GM04503 (cell line): ENCODE data around the gene PIK3C2G.

Experiments used
- DNase-seq: peaks from one replicate; pipeline ENCODE4 v3.0.0-alpha.2; 2012; ENCODE audit warnings: low read depth

The PIK3C2G gene

GRCh38 chr12:18270958-18271460 is 9.7 kb downstream of the PIK3C2G start:
- DNase-seq, result no peak

- DNase-seq, result no peak
Observed at GRCh38 chr12:18275981-18276380, 14.7 kb downstream of the PIK3C2G start.

GRCh38 chr12:18277196-18277595 is 15.9 kb downstream of the PIK3C2G start:
- DNase-seq, result no peak

- no peak for DNase-seq
Observed at GRCh38 chr12:18280728-18281127, 19.4 kb downstream of the PIK3C2G start.

- DNase-seq, result no peak
Observed at GRCh38 chr12:18281941-18282340, 20.6 kb downstream of the PIK3C2G start.

GRCh38 chr12:18283831-18284230 is 22.5 kb downstream of the PIK3C2G start:
- DNase-seq, result no peak

GRCh38 chr12:18284386-18284785 is 23.1 kb downstream of the PIK3C2G start:
- DNase-seq, result no peak

- no peak for DNase-seq
Observed at GRCh38 chr12:18285161-18285560, 23.8 kb downstream of the PIK3C2G start.

- no peak for DNase-seq
Observed at GRCh38 chr12:18290386-18290785, 29.1 kb downstream of the PIK3C2G start.

GRCh38 chr12:18294889-18295288 is 33.6 kb downstream of the PIK3C2G start:
- DNase-seq, result no peak

GRCh38 chr12:18296201-18296908 is 35.0 kb downstream of the PIK3C2G start:
- no peak for DNase-seq

GRCh38 chr12:18296909-18297280 is 35.6 kb downstream of the PIK3C2G start:
- DNase-seq, result no peak

GRCh38 chr12:18297902-18298301 is 36.6 kb downstream of the PIK3C2G start:
- DNase-seq, result no peak

GRCh38 chr12:18302809-18303430 is 41.6 kb downstream of the PIK3C2G start:
- no peak for DNase-seq

GRCh38 chr12:18304609-18305008 is 43.3 kb downstream of the PIK3C2G start:
- no peak for DNase-seq

GRCh38 chr12:18306311-18306710 is 45.0 kb downstream of the PIK3C2G start:
- no peak for DNase-seq

- no peak for DNase-seq
Observed at GRCh38 chr12:18313306-18313705, 52.0 kb downstream of the PIK3C2G start.

- peak; percentile 28 for DNase-seq
Observed at GRCh38 chr12:18320036-18320617, 58.8 kb downstream of the PIK3C2G start.

GRCh38 chr12:18320976-18321375 is 59.7 kb downstream of the PIK3C2G start:
- DNase-seq, result no peak

- DNase-seq, result peak; percentile 27
Observed at GRCh38 chr12:18323159-18323558, 61.8 kb downstream of the PIK3C2G start.

GRCh38 chr12:18327036-18327435 is 65.7 kb downstream of the PIK3C2G start:
- DNase-seq, result no peak

GRCh38 chr12:18332173-18332572 is 70.9 kb downstream of the PIK3C2G start:
- no peak for DNase-seq

- DNase-seq, result no peak
Observed at GRCh38 chr12:18339633-18340032, 78.3 kb downstream of the PIK3C2G start.
